A549 (cell line): ENCODE results near the gene IGSF9B. TPM values are rescaled to one million over a fixed set of nuclear protein-coding genes. Genes with fewer than 3 reads are reported as not detected.

Source experiments
- ATAC-seq, 2 experiments: fragments of 200-7000 bp in 1 of 2; fragments of >200 bp in 1 of 2; cut with Nextera tagmentation in 1 of 2; cut with Tn5 transposase in 1 of 2; 3 replicates each; pipeline versions ENCODE4 v1.8.0 to v1.9.1; 2018 to 2020; ENCODE audit warnings: mild to moderate bottlenecking in 1 of 2, moderate library complexity in 1 of 2
- CTCF ChIA-PET: fragments of 300-600 bp; sonication (Branson Sonifier 250); formaldehyde crosslinking; extraction: SDS; loops from one replicate; lab custom pipeline; 2021; ENCODE audit warnings: antibody characterized with exemption, inconsistent platforms; lab: Yijun Ruan, JAX
- POLR2A ChIA-PET: fragments of 350-600 bp; formaldehyde crosslinking; extraction: SDS; loops from one replicate; lab custom pipeline; 2021; ENCODE audit warnings: antibody characterized with exemption, inconsistent platforms; lab: Yijun Ruan, JAX
- DNase-seq, 2 experiments: peaks; one replicate each; pipeline versions ENCODE4 v3.0.0 to v3.0.0-alpha.2; 2011 to 2016; ENCODE audit warnings: low read depth in 1 of 2, low spot score in 1 of 2
- FAIRE-seq: peaks from 2 replicates; lab custom pipeline; 2011; peaks lifted over from hg19 to GRCh38; lab: Jason Lieb, UNC
- H3K27ac ChIP-seq, 2 experiments: fragments of >200 bp; sonication (Bioruptor Twin); formaldehyde crosslinking; 3 replicates each; pipeline ENCODE4 v1.5.1; 2016 to 2017
- H3K4me1 ChIP-seq: fragments of >200 bp; sonication (Bioruptor Twin); formaldehyde crosslinking; 3 replicates; pipeline ENCODE4 v1.6.1; 2016
- H3K4me2 ChIP-seq: fragments of >200 bp; sonication (Bioruptor Twin); formaldehyde crosslinking; 3 replicates; pipeline ENCODE4 v1.6.1; 2016
- H3K4me3 ChIP-seq: fragments of >200 bp; sonication (Bioruptor Twin); formaldehyde crosslinking; 3 replicates; pipeline ENCODE4 v1.5.1; 2016
- H3K9me3 ChIP-seq: fragments of >200 bp; sonication (Bioruptor Twin); formaldehyde crosslinking; 3 replicates; pipeline ENCODE4 v1.6.1; 2016
- BHLHE40 ChIP-seq: IDR thresholded peaks from 2 replicates; pipeline ENCODE4 v1.6.1; 2012; ENCODE audit warnings: low read depth, low read length, inconsistent platforms
- E2F6 ChIP-seq: IDR thresholded peaks from 2 replicates; pipeline ENCODE4 v1.6.1; 2012; ENCODE audit warnings: low read depth, borderline replicate concordance
- EP300 ChIP-seq, 2 experiments: fragments of >200 bp; sonication (Bioruptor Twin); formaldehyde crosslinking; IDR thresholded peaks; 2 replicates in 1 of 2; 3 replicates in 1 of 2; pipeline ENCODE4 v1.6.1; 2016 to 2017
- ESRRA ChIP-seq: fragments of 150-350 bp; IDR thresholded peaks from 2 replicates; pipeline ENCODE4 v1.6.1; 2014; ENCODE audit warnings: mild to moderate bottlenecking, low read length, borderline replicate concordance
- FOSB ChIP-seq: fragments of 250-450 bp; sonication (Bioruptor Pico); IDR thresholded peaks from 2 replicates; pipeline ENCODE4 v1.5.0; 2020; ENCODE audit warnings: mild to moderate bottlenecking, moderate library complexity
- FOSL2 ChIP-seq, 2 experiments: fragments of 450-650 bp in 1 of 2; fragments of >200 bp in 1 of 2; sonication (Bioruptor Twin) in 1 of 2; formaldehyde crosslinking; IDR thresholded peaks; 2 replicates each; pipeline versions ENCODE4 v1.5.0 to v1.6.1; 2016 to 2020; ENCODE audit warnings: mild to moderate bottlenecking in 1 of 2, moderate library complexity in 1 of 2
- FOXS1 ChIP-seq: fragments of 250-450 bp; sonication (Bioruptor Pico); IDR thresholded peaks from 2 replicates; pipeline ENCODE4 v1.5.0; 2020; ENCODE audit warnings: mild to moderate bottlenecking, moderate library complexity
- HEYL ChIP-seq: fragments of 250-450 bp; sonication (Bioruptor Pico); IDR thresholded peaks from 2 replicates; pipeline ENCODE4 v1.8.0; 2021; ENCODE audit warnings: mild to moderate bottlenecking, moderate library complexity
- HMGXB4 ChIP-seq: fragments of 250-450 bp; sonication (Bioruptor Pico); IDR thresholded peaks from 2 replicates; pipeline ENCODE4 v1.5.0; 2021; ENCODE audit warnings: mild to moderate bottlenecking, moderate library complexity, borderline replicate concordance
- HOXA7 ChIP-seq: fragments of 250-450 bp; sonication (Bioruptor Pico); IDR thresholded peaks from 2 replicates; pipeline ENCODE4 v1.5.0; 2020; ENCODE audit warnings: mild to moderate bottlenecking, moderate library complexity
- HOXB5 ChIP-seq: fragments of 250-450 bp; sonication (Bioruptor Pico); IDR thresholded peaks from 2 replicates; pipeline ENCODE4 v1.5.0; 2020; ENCODE audit warnings: mild to moderate bottlenecking, moderate library complexity
- JUNB ChIP-seq: fragments of >200 bp; sonication (Bioruptor Twin); formaldehyde crosslinking; IDR thresholded peaks from 2 replicates; pipeline ENCODE4 v1.6.1; 2016
- KDM5A ChIP-seq: fragments of 200-600 bp; sonication (generic); IDR thresholded peaks from 2 replicates; pipeline ENCODE4 v1.6.1; 2016; ENCODE audit warnings: antibody characterized with exemption, mild to moderate bottlenecking
- MAFK ChIP-seq: fragments of 450-650 bp; IDR thresholded peaks from 2 replicates; pipeline ENCODE4 v1.6.1; 2014; ENCODE audit not compliant: partially characterized antibody
- NFE2L2 ChIP-seq: fragments of 150-350 bp; conservative IDR thresholded peaks from 2 replicates; pipeline ENCODE4 v1.6.1; 2014; ENCODE audit warnings: low read length
- NPAS2 ChIP-seq: fragments of 250-450 bp; sonication (Bioruptor Pico); IDR thresholded peaks from 2 replicates; pipeline ENCODE4 v1.8.0; 2022; ENCODE audit warnings: mild to moderate bottlenecking, moderate library complexity, borderline replicate concordance
- PBX3 ChIP-seq: IDR thresholded peaks from 2 replicates; pipeline ENCODE4 v1.6.1; 2012
- POLR2A ChIP-seq: IDR thresholded peaks from 2 replicates; pipeline ENCODE4 v1.6.1; 2012; ENCODE audit warnings: mild to moderate bottlenecking, low read length
- POLR2AphosphoS2 ChIP-seq: conservative IDR thresholded peaks from 2 replicates; pipeline ENCODE4 v1.6.1; 2012; ENCODE audit warnings: low read length, improper control_type of control experiment, inconsistent platforms
- RAD21 ChIP-seq, 2 experiments: fragments of >200 bp in 1 of 2; sonication (Bioruptor Twin) in 1 of 2; formaldehyde crosslinking in 1 of 2; IDR thresholded peaks in 1 of 2; conservative IDR thresholded peaks in 1 of 2; 2 replicates in 1 of 2; 3 replicates in 1 of 2; pipeline ENCODE4 v1.6.1; 2012 to 2018; ENCODE audit warnings: inconsistent platforms in 1 of 2
- SREBF2 ChIP-seq: fragments of 450-650 bp; IDR thresholded peaks from 2 replicates; pipeline ENCODE4 v1.6.1; 2014; ENCODE audit warnings: mild to moderate bottlenecking, moderate library complexity
- ZC3H11A ChIP-seq: fragments of 450-650 bp; IDR thresholded peaks from 2 replicates; pipeline ENCODE4 v1.6.1; 2014; ENCODE audit warnings: antibody characterized with exemption, mild to moderate bottlenecking
- ZNF302 ChIP-seq: fragments of 250-450 bp; sonication (Bioruptor Pico); IDR thresholded peaks from 2 replicates; pipeline ENCODE4 v1.9.0; 2021; ENCODE audit warnings: inconsistent platforms, mild to moderate bottlenecking, moderate library complexity
- WGBS: methylation state at CpG from one replicate; pipeline ENCODE4 v1.1.6; 2017; ENCODE audit errors: missing lambda C conversion rate; 5-methylcytosine and 5-hydroxymethylcytosine counted together
- polyA plus RNA-seq, 4 experiments: library from polyadenylated mRNA; depleted of rRNA in 3 of 4; stranded (reverse); fragments of >200 nt; fragmentation: RNase III in 1 of 4; extraction: RNeasy Plus Mini Kit Qiagen cat#74134 plus additional on column Dnase treatment in 1 of 4; gene quantifications; 2 replicates in 3 of 4; 3 replicates in 1 of 4; pipeline ENCODE4 v1.2.3, GENCODE V29; 2011 to 2017

The IGSF9B gene
- polyA plus RNA-seq, 2 of the 4 experiments (the other 2 are of a cell fraction), result 0.41 to 0.61 TPM

- POLR2A ChIA-PET, result no interaction called here
- H3K4me1 ChIP-seq, result no peaks in the 10 kb centered on the region
- no peak for TF ChIP-seq ZNF302 (CRISPR knock-in tag)
- TF ChIP-seq EP300 (IDR thresholded peaks at IDR 0.05), result no peak
- TF ChIP-seq POLR2AphosphoS2, result no peak
- no peak for TF ChIP-seq ESRRA
- no peak for TF ChIP-seq FOXS1
- no peak for TF ChIP-seq BHLHE40
- TF ChIP-seq SREBF2, result no peak
- TF ChIP-seq FOSL2 (IDR thresholded peaks at IDR 0.05), result no peak
- no peak for TF ChIP-seq FOSL2 (CRISPR knock-in tag; IDR thresholded peaks at IDR 0.05)
- TF ChIP-seq PBX3, result no peak
- TF ChIP-seq KDM5A, result no peak
- no peak for TF ChIP-seq JUNB
- no peak for TF ChIP-seq MAFK
- TF ChIP-seq HMGXB4, result no peak
- no peak for TF ChIP-seq HOXB5 (CRISPR knock-in tag)
- TF ChIP-seq NPAS2, result no peak
- no peak for TF ChIP-seq RAD21 (conservative IDR thresholded peaks at IDR 0.05 in 1 of 2, IDR thresholded peaks at IDR 0.05 in 1 of 2)
- TF ChIP-seq, all 56 proteins: peak for 0
- FAIRE-seq (no peak), ATAC-seq (no peak), DNase-seq (no peak)
- WGBS, result 45% methylated on average over 11 of the region's 14 CpGs
- Histone ChIP-seq H3K4me3 (no peak overlapping the region), H3K27ac (no peak overlapping the region), H3K9me3 (no peaks in the 10 kb centered on the region), H3K4me2 (no peak overlapping the region)
- CTCF ChIA-PET, result no interaction called here
Measured at GRCh38 chr11:133893381-133893780, 63.4 kb downstream of the IGSF9B start.

- H3K9me3 ChIP-seq, result no peaks in the 10 kb centered on the region
- ChIA-PET CTCF (no interaction called here), POLR2A (no interaction called here)
- no peaks in the 10 kb centered on the region for H3K4me1 ChIP-seq
- H3K4me3 ChIP-seq, result no peak overlapping the region
- DNase-seq, result no peak
- no peak overlapping the region for H3K4me2 ChIP-seq
- H3K27ac ChIP-seq, result no peak overlapping the region
- no peak for FAIRE-seq
- WGBS, result 45% methylated on average over 12 of the region's 19 CpGs
- no peak for ATAC-seq
- TF ChIP-seq SREBF2 (no peak), HEYL (CRISPR knock-in tag) (no peak)
Measured at GRCh38 chr11:133892584-133893380, 64.0 kb downstream of the IGSF9B start.

- ChIA-PET POLR2A (no interaction called here), CTCF (no interaction called here)
- 26% methylated on average over 8 of the region's 8 CpGs for WGBS
- ATAC-seq (no peak), FAIRE-seq (no peak), DNase-seq (no peak)
- no peak overlapping the region for H3K4me3 ChIP-seq
- no peak overlapping the region for H3K27ac ChIP-seq
- no peaks in the 10 kb centered on the region for H3K4me1 ChIP-seq
- H3K4me2 ChIP-seq, result no peak overlapping the region
- no peak for TF ChIP-seq FOSB (CRISPR knock-in tag)
- no peak for TF ChIP-seq HOXA7 (CRISPR knock-in tag)
- no peak for TF ChIP-seq E2F6
- TF ChIP-seq NFE2L2, result no peak
- no peak for TF ChIP-seq ZC3H11A
- no peak for TF ChIP-seq POLR2A
- TF ChIP-seq POLR2AphosphoS2, result no peak
- no peaks in the 10 kb centered on the region for H3K9me3 ChIP-seq
Measured at GRCh38 chr11:133892126-133892525, 64.6 kb downstream of the IGSF9B start.
